Mucosa of descending colon (tissue), 3 donors: ENCODE measurements around the gene SMIM35. TPM values are rescaled to one million over a fixed set of nuclear protein-coding genes. Genes with fewer than 3 reads are reported as not detected.

Source experiments
- ATAC-seq: fragments of 200-7000 bp; cut with Tn5 transposase; one replicate; pipeline ENCODE4 v1.9.1; 2020; ENCODE audit warnings: mild to moderate bottlenecking, moderate library complexity
- DNase-seq, 3 donors: peaks; one replicate each; pipeline ENCODE4 v3.0.0-alpha.2; 2020
- H3K36me3 ChIP-seq: fragments of 200-600 bp; one replicate; pipeline ENCODE4 v1.8.0; 2021; ENCODE audit warnings: low read depth, mild to moderate bottlenecking
- H3K4me1 ChIP-seq: fragments of 200-600 bp; one replicate; pipeline ENCODE4 v1.8.0; 2021; ENCODE audit warnings: low read depth, mild to moderate bottlenecking
- H3K4me3 ChIP-seq: fragments of 200-600 bp; one replicate; pipeline ENCODE4 v1.8.0; 2021; ENCODE audit warnings: mild to moderate bottlenecking
- H3K9me3 ChIP-seq: fragments of 200-600 bp; one replicate; pipeline ENCODE4 v1.8.0; 2021; ENCODE audit warnings: mild to moderate bottlenecking
- intact Hi-C, 2 donors: fragments of 100-400 bp; cut with DNase I in 1 of 2; cut with micrococcal nuclease in 1 of 2; formaldehyde crosslinking; loops; one replicate each; pipeline versions ENCODE4 v1.11.0 to v1.11.1; 2022; cut with DNase I, micrococcal nuclease
- total RNA-seq, 3 donors: library from RNA; stranded (reverse); fragmentation: NEBNext Ultra II Directional in 2 of 3; extraction: Animal tissue kit (Norgen Biotek cat#: 25700) in 2 of 3; gene quantifications; one replicate each; pipeline versions ENCODE4 v1.2.1 to v1.2.4, GENCODE V29; 2021 to 2023
- TF ChIP-seq, protein P1 (sequence below): fragments of 200-600 bp; IDR thresholded peaks from one replicate; pipeline ENCODE4 v1.8.0; 2022; ENCODE audit warnings: antibody characterized with exemption, mild to moderate bottlenecking
- donor health status: DM: no; HTN: no; CAD: no; lungs with moderate emphysema.
- donor health status: DM: no; HTN: no; CAD: no.
- donor health status: DM: no; HTN: yes; CAD: no.

Gene SMIM35
- total RNA-seq, 3 donors from 2014 or later, result not detected

DNA sequence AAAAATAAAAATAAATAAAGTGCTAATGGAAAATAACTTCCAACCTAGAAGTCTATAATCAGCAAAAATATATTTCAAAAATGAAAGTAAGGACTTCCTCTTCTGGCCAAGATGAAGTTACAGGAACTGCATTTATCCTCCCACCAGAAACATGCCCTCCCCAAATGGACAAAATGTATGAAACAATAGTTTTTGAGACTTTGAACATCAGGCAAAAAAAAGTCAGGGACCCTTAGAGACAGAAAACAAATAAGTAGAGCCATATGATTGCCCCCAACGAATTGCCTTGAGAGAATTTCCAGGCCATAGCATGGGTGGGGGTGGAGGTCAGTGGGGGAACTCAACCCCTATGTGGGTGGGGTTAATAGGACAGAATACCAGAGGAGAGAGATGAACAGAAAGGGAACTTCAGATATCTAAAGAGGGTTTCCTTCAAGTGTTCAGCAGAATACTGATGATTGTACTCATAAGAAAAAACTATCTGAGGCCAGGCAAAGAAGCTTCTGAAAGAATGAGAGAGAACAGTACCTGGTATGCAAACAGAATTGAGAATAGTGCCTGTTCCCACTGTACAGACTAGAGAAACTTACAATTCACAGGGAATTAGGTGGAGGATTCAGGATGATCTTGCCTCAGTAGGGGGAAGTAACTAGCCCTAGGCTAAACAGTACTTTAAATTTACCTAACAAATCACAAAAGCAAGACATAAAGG lies 127.2 kb downstream of the SMIM35 start:
- Histone ChIP-seq H3K36me3 (no peaks in the 10 kb centered on the region), H3K4me1 (no peaks in the 10 kb centered on the region), H3K9me3 (no peaks in the 10 kb centered on the region), H3K4me3 (no peak overlapping the region)
- TF ChIP-seq, protein P1, sequence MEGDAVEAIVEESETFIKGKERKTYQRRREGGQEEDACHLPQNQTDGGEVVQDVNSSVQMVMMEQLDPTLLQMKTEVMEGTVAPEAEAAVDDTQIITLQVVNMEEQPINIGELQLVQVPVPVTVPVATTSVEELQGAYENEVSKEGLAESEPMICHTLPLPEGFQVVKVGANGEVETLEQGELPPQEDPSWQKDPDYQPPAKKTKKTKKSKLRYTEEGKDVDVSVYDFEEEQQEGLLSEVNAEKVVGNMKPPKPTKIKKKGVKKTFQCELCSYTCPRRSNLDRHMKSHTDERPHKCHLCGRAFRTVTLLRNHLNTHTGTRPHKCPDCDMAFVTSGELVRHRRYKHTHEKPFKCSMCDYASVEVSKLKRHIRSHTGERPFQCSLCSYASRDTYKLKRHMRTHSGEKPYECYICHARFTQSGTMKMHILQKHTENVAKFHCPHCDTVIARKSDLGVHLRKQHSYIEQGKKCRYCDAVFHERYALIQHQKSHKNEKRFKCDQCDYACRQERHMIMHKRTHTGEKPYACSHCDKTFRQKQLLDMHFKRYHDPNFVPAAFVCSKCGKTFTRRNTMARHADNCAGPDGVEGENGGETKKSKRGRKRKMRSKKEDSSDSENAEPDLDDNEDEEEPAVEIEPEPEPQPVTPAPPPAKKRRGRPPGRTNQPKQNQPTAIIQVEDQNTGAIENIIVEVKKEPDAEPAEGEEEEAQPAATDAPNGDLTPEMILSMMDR, result no peak
- intact Hi-C loops, result loop anchor here in 1 of 2 donors (10.0 kb wide), 2 partner anchors 95 to 135 kb away; partner anchors contain the start of gene FXYD2
- no peak for ATAC-seq
- DNase-seq, result no peak

DNA sequence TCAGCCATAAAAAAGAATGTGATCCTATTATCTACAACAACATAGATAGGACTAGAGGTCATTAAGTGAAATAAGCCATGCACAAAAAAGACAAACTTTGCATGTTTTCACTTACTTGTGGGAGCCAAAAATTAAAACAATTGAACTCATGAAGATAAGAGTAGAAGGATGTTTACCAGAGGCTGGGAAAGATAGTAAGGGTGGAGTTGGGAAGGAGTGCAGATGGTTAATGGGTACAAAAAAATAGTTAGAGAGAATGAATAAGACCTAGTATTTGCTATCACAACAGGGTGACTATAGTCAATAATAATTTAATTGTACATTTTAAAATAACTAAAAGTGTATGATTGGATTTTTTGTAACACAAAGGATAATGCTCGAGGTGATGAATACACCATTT lies 127.8 kb downstream of the SMIM35 start:
- intact Hi-C loops, result loop anchor here in 1 of 2 donors (10.0 kb wide), 2 partner anchors 96 to 134 kb away; partner anchors contain the start of gene FXYD2
- no peak for DNase-seq

More for the DNA sequence above, 127.8 kb downstream of the SMIM35 start:
- TF ChIP-seq, protein P1, result no peak
- Histone ChIP-seq H3K4me3 (no peak overlapping the region), H3K36me3 (no peaks in the 10 kb centered on the region), H3K4me1 (no peaks in the 10 kb centered on the region), H3K9me3 (no peaks in the 10 kb centered on the region)
- ATAC-seq, result no peak

Other genes starting within 250 kb of the SMIM35 start
- 100 to 1,000 TPM in 1 of 3 donors, 10 to 100 TPM in 2; 10.2 to 246 (median 15.9) TPM for gene FXYD6, start 210.3 kb downstream of the SMIM35 start, total RNA-seq
- 1 to 10 TPM in 1 of 3 donors, under 1 TPM in 2; 0.32 to 1.9 (median 0.72) TPM for gene TMPRSS13, start 157.6 kb downstream of the SMIM35 start, total RNA-seq
- 10 to 100 TPM in 2 of 3 donors, 1 to 10 TPM in 1; 9.3 to 25.9 (median 12.5) TPM for gene IL10RA, start 100.6 kb downstream of the SMIM35 start, total RNA-seq
- 100 to 1,000 TPM; 159 to 648 (median 243) TPM for gene TMPRSS4, start 9.9 kb downstream of the SMIM35 start, total RNA-seq
- gene SCN4B, start 65.9 kb upstream of the SMIM35 start, total RNA-seq, result 1 to 10 TPM; 1.0 to 2.6 (median 1.2) TPM
- gene SCN2B, start 89.7 kb upstream of the SMIM35 start, total RNA-seq, result 1 to 10 TPM in 1 of 3 donors, under 1 TPM in 2; 0.23 to 3.7 (median 0.34) TPM
- gene JAML, start 138.0 kb upstream of the SMIM35 start, total RNA-seq, result 10 to 100 TPM in 1 of 3 donors, 1 to 10 TPM in 2; 7.5 to 15.0 (median 7.7) TPM
- 10 to 100 TPM in 1 of 3 donors, 1 to 10 TPM in 2; 4.9 to 19.6 (median 9.0) TPM for gene MPZL3, start 165.4 kb upstream of the SMIM35 start, total RNA-seq
- 10 to 100 TPM; 34.4 to 83.1 (median 72.4) TPM for gene MPZL2, start 177.3 kb upstream of the SMIM35 start, total RNA-seq
- 1 to 10 TPM; 6.3 to 9.7 (median 9.7) TPM for gene CD3E, start 217.8 kb upstream of the SMIM35 start, total RNA-seq